Lower lobe of right lung (tissue), 2 donors: ENCODE results near the gene TXNDC9. TPM values are rescaled to one million over a fixed set of nuclear protein-coding genes. Genes with fewer than 3 reads are reported as not detected.
"Not testable (repeated sequence)": the region's sequence is repeated elsewhere in the genome, so short reads cannot be mapped to it uniquely, and the experiment has no call there.

ENCODE experiments used
- ATAC-seq, 2 donors: fragments of 200-7000 bp; cut with Tn5 transposase; one replicate each; pipeline ENCODE4 v1.9.1; 2020 to 2022; ENCODE audit warnings: mild to moderate bottlenecking in 2 of 2, moderate library complexity in 2 of 2
- DNase-seq: peaks from one replicate; pipeline ENCODE4 v3.0.0-alpha.2; 2020
- H3K27ac ChIP-seq: fragments of 200-600 bp; one replicate; pipeline ENCODE4 v1.8.0; 2022
- H3K27me3 ChIP-seq: fragments of 200-600 bp; one replicate; pipeline ENCODE4 v1.8.0; 2022; ENCODE audit warnings: low read depth
- H3K36me3 ChIP-seq: fragments of 200-600 bp; one replicate; pipeline ENCODE4 v1.8.0; 2022; ENCODE audit warnings: mild to moderate bottlenecking
- H3K4me1 ChIP-seq: fragments of 200-600 bp; one replicate; pipeline ENCODE4 v1.8.0; 2022
- H3K4me3 ChIP-seq: fragments of 200-600 bp; one replicate; pipeline ENCODE4 v1.8.0; 2022; ENCODE audit warnings: mild to moderate bottlenecking
- H3K9me3 ChIP-seq: fragments of 200-600 bp; one replicate; pipeline ENCODE4 v1.8.0; 2022
- intact Hi-C: fragments of 100-400 bp; cut with DNase I; formaldehyde crosslinking; loops from one replicate; pipeline ENCODE4 v1.11.0; 2022
- total RNA-seq: library from RNA; stranded (reverse); fragmentation: NEBNext Ultra II Directional; extraction: Animal tissue kit (Norgen Biotek cat#: 25700); gene quantifications from one replicate; pipeline ENCODE4 v1.2.1, GENCODE V29; 2021
- TF ChIP-seq, protein P1 (sequence below): fragments of 200-600 bp; IDR thresholded peaks from one replicate; pipeline ENCODE4 v1.8.0; 2022; ENCODE audit warnings: antibody characterized with exemption, mild to moderate bottlenecking
- donor health status: DM: no; HTN: yes; CAD: no; lungs with severe emphysema.

The TXNDC9 gene
- total RNA-seq, 1 donor from 2014 or later: 23.4 TPM

DNA sequence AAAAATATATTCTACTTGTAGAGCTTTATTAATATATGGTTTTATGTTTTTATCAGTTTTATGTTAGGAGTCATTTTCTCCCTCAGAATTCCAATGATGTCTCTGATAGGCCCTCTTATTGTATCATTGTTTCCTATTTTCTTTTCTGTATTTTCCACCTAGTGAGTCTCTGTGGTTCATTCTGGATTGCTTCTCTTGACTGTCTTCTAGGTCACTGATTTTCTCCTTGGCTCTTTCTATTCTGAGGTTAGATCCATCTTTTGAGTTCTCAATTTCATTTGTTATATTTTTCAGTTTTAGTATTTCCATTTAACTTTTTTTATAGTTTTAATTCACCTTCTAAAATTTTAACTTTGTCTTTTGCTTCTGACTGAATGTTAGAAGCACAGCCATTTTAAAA is 38.6 kb upstream of the TXNDC9 start:
- no peaks in the 10 kb centered on the region for H3K4me1 ChIP-seq
- DNase-seq (no peak), ATAC-seq (no peak)
- peaks cover 98% of the 10 kb centered on the region for H3K36me3 ChIP-seq
- no peak overlapping the region for H3K4me3 ChIP-seq
- no peak overlapping the region for H3K27ac ChIP-seq
- no peaks in the 10 kb centered on the region for H3K27me3 ChIP-seq
- TF ChIP-seq, protein P1, sequence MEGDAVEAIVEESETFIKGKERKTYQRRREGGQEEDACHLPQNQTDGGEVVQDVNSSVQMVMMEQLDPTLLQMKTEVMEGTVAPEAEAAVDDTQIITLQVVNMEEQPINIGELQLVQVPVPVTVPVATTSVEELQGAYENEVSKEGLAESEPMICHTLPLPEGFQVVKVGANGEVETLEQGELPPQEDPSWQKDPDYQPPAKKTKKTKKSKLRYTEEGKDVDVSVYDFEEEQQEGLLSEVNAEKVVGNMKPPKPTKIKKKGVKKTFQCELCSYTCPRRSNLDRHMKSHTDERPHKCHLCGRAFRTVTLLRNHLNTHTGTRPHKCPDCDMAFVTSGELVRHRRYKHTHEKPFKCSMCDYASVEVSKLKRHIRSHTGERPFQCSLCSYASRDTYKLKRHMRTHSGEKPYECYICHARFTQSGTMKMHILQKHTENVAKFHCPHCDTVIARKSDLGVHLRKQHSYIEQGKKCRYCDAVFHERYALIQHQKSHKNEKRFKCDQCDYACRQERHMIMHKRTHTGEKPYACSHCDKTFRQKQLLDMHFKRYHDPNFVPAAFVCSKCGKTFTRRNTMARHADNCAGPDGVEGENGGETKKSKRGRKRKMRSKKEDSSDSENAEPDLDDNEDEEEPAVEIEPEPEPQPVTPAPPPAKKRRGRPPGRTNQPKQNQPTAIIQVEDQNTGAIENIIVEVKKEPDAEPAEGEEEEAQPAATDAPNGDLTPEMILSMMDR: no peak
- intact Hi-C loops: no loop called here
- no peaks in the 10 kb centered on the region for H3K9me3 ChIP-seq

DNA sequence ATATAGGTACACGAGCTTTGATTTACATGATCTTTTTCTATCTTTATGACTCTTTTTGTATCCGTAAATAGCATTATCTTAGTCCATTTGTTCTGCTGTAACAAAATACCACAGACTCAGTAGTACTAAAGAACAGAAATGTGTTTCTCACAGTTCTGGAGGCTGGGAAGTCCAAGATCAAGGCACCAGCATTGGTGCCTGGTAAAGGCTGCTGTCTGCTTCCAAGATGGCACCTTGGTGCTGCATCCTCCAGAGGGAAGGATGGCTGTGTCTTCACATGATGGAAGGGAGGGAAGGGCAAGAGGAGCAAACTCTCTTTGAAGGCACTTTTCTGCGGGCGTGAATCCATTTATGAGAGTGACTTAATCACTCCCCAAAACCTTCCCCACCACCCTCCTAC is 37.0 kb upstream of the TXNDC9 start:
- intact Hi-C loops: no loop called here
- H3K9me3 ChIP-seq: no peaks in the 10 kb centered on the region
- H3K4me1 ChIP-seq: no peaks in the 10 kb centered on the region
- H3K27ac ChIP-seq: no peak overlapping the region
- peaks cover 98% of the 10 kb centered on the region for H3K36me3 ChIP-seq
- no peak for ATAC-seq
- TF ChIP-seq, protein P1: no peak
- no peak overlapping the region for H3K4me3 ChIP-seq
- no peak for DNase-seq
- H3K27me3 ChIP-seq: no peaks in the 10 kb centered on the region

GRCh38 chr2:99368854-99369253 is 32.7 kb upstream of the TXNDC9 start:
- H3K4me3 ChIP-seq, H3K27ac ChIP-seq, H3K9me3 ChIP-seq, ATAC-seq, intact Hi-C loops, H3K4me1 ChIP-seq, H3K27me3 ChIP-seq, DNase-seq: not testable (repeated sequence)
- H3K36me3 ChIP-seq: peaks cover 100% of the 10 kb centered on the region

GRCh38 chr2:99365661-99366060 is 29.5 kb upstream of the TXNDC9 start:
- ATAC-seq (no peak), DNase-seq (no peak)
- TF ChIP-seq, protein P1: no peak
- no peaks in the 10 kb centered on the region for H3K27me3 ChIP-seq
- H3K36me3 ChIP-seq: peaks cover 94% of the 10 kb centered on the region
- no peak overlapping the region for H3K4me3 ChIP-seq
- no peak overlapping the region for H3K27ac ChIP-seq
- intact Hi-C loops: no loop called here
- H3K9me3 ChIP-seq: no peaks in the 10 kb centered on the region
- no peaks in the 10 kb centered on the region for H3K4me1 ChIP-seq

DNA sequence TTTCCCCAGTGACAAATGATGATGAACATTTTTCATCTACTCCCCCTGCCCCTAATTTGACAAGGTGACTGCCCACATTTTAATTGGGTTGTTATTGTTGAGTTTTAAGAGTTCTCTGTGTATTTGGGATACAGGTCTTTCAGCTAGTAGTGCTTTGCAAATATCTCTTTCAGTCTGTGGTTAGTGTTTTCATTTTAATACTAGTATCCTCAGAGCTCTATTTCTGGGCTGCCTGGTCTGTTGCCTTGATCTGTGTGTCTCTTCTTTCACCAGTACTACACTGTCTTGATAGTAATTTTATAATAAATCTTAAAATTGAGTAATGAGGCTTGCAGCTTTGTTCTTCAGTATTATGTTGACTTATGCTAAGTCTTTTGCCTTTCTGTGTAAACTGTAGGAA is 20.7 kb upstream of the TXNDC9 start:
- no peaks in the 10 kb centered on the region for H3K4me1 ChIP-seq
- no peaks in the 10 kb centered on the region for H3K9me3 ChIP-seq
- TF ChIP-seq, protein P1: no peak
- intact Hi-C loops: no loop called here
- no peak overlapping the region for H3K27ac ChIP-seq
- H3K4me3 ChIP-seq: no peak overlapping the region
- ATAC-seq (no peak), DNase-seq (no peak)
- H3K27me3 ChIP-seq: no peaks in the 10 kb centered on the region
- H3K36me3 ChIP-seq: peaks cover 18% of the 10 kb centered on the region

DNA sequence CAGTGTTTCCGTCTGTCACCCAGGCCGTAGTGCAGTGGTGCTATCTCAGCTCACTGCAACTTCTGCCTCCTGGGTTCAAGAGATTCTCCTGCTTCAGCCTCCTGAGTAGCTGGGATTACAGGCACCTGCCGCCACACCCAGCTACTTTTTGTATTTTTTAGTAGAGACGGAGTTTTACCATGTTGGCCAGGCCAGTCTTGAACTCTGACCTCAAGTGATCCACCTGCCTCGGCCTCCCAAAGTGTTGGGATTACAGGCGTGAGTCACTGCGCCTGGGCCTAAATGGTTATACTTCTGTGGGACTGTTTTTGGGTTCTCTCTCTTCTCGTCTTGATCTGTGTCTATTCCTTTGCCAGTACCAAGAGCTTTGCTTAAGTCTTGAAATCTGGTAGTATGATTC is 18.7 kb upstream of the TXNDC9 start:
- ATAC-seq, H3K36me3 ChIP-seq, H3K27ac ChIP-seq, H3K27me3 ChIP-seq, DNase-seq, intact Hi-C loops, H3K9me3 ChIP-seq, H3K4me3 ChIP-seq, H3K4me1 ChIP-seq: not testable (repeated sequence)

- H3K27me3 ChIP-seq: no peaks in the 10 kb centered on the region
- intact Hi-C loops: no loop called here
- no peaks in the 10 kb centered on the region for H3K36me3 ChIP-seq
- peaks cover 11% of the 10 kb centered on the region for H3K4me1 ChIP-seq
- ATAC-seq (no peak), DNase-seq (no peak)
- H3K27ac ChIP-seq: no peak overlapping the region
- H3K9me3 ChIP-seq: no peaks in the 10 kb centered on the region
- H3K4me3 ChIP-seq: no peak overlapping the region
- TF ChIP-seq, protein P1: no peak
Observed at GRCh38 chr2:99354070-99354469, 17.9 kb upstream of the TXNDC9 start.
